Endodermal cell (in vitro differentiated cells): ENCODE data around the gene ADH5. TPM values are rescaled to one million over a fixed set of nuclear protein-coding genes. Genes with fewer than 3 reads are reported as not detected.

Experiments used
- DNase-seq: peaks from one replicate; pipeline ENCODE4 v3.0.0-alpha.2; 2017
- H3K27ac ChIP-seq: 2 replicates; pipeline ENCODE4 v1.5.1; 2013; ENCODE audit warnings: mild to moderate bottlenecking, low read depth, low read length, moderate library complexity
- H3K27me3 ChIP-seq: 2 replicates; pipeline ENCODE4 v1.6.1; 2013; ENCODE audit warnings: mild to moderate bottlenecking, low read length, moderate library complexity; ENCODE audit not compliant: insufficient read depth, control insufficient read depth, poor library complexity, severe bottlenecking
- H3K36me3 ChIP-seq: 2 replicates; pipeline ENCODE4 v1.7.0; 2013; ENCODE audit warnings: mild to moderate bottlenecking, low read length, moderate library complexity; ENCODE audit not compliant: control insufficient read depth, insufficient read depth
- H3K4me1 ChIP-seq: one replicate; pipeline ENCODE4 v1.7.0; 2013; ENCODE audit warnings: low read length; ENCODE audit not compliant: control insufficient read depth, insufficient read depth
- H3K4me3 ChIP-seq: 2 replicates; pipeline ENCODE4 v1.5.1; 2013; ENCODE audit warnings: mild to moderate bottlenecking, low read length, moderate library complexity
- H3K9ac ChIP-seq: 2 replicates; pipeline ENCODE4 v1.6.1; 2013; ENCODE audit warnings: mild to moderate bottlenecking, low read length, moderate library complexity; ENCODE audit not compliant: poor library complexity, severe bottlenecking; ENCODE audit errors: extremely low read depth
- H3K9me3 ChIP-seq: 2 replicates; pipeline ENCODE4 v1.6.1; 2013; ENCODE audit warnings: mild to moderate bottlenecking, low read length, moderate library complexity; ENCODE audit not compliant: control insufficient read depth
- H3K27ac Mint-ChIP-seq: 2 replicates; pipeline ENCODE4 v1.8.0; 2020; ENCODE audit warnings: mixed read lengths
- H3K27me3 Mint-ChIP-seq: 2 replicates; pipeline ENCODE4 v1.8.0; 2021; ENCODE audit warnings: mild to moderate bottlenecking, mixed read lengths; ENCODE audit not compliant: insufficient read depth
- H3K36me3 Mint-ChIP-seq: 2 replicates; pipeline ENCODE4 v1.8.0; 2020; ENCODE audit warnings: low read depth, mixed read lengths
- H3K4me1 Mint-ChIP-seq: 2 replicates; pipeline ENCODE4 v1.8.0; 2020; ENCODE audit warnings: mixed read lengths
- H3K4me3 Mint-ChIP-seq: 2 replicates; pipeline ENCODE4 v1.8.0; 2020; ENCODE audit warnings: mild to moderate bottlenecking, moderate library complexity, mixed read lengths
- H3K9me3 Mint-ChIP-seq: 2 replicates; pipeline ENCODE4 v1.8.0; 2020; ENCODE audit warnings: mild to moderate bottlenecking, mixed read lengths
- WGBS, 2 experiments: methylation state at CpG; one replicate each; pipeline versions ENCODE4 v1.1.5 to v1.1.7; 2013; ENCODE audit warnings: missing lambda C conversion rate in 2 of 2, mixed read lengths in 1 of 2; ENCODE audit not compliant: insufficient coverage in 1 of 2, insufficient read length in 1 of 2; 5-methylcytosine and 5-hydroxymethylcytosine counted together
- total RNA-seq, 2 donors: library from RNA; stranded (reverse); fragmentation: NEBNext Ultra II Directional in 1 of 2; extraction: Animal tissue kit (Norgen Biotek cat#: 25700) in 1 of 2; gene quantifications; 2 replicates in 1 of 2; 3 replicates in 1 of 2; pipeline ENCODE4 v1.2.1, GENCODE V29; 2021
- TF ChIP-seq, protein P1 (sequence below): fragments of 200-600 bp; sonication (generic); conservative IDR thresholded peaks from 2 replicates; pipeline ENCODE4 v1.5.0; 2021; ENCODE audit warnings: antibody characterized with exemption, mild to moderate bottlenecking

Gene ADH5
- total RNA-seq, 2 donors from 2014 or later: 272 to 317 TPM

- no peaks in the 10 kb centered on the region for H3K27me3 Mint-ChIP-seq
- DNase-seq: no peak
- H3K4me1 Mint-ChIP-seq: no peaks in the 10 kb centered on the region
- no peaks in the 10 kb centered on the region for H3K27me3 ChIP-seq
- peaks cover 90% of the 10 kb centered on the region for H3K36me3 Mint-ChIP-seq
- no peak overlapping the region for H3K9ac ChIP-seq
- TF ChIP-seq, protein P1, sequence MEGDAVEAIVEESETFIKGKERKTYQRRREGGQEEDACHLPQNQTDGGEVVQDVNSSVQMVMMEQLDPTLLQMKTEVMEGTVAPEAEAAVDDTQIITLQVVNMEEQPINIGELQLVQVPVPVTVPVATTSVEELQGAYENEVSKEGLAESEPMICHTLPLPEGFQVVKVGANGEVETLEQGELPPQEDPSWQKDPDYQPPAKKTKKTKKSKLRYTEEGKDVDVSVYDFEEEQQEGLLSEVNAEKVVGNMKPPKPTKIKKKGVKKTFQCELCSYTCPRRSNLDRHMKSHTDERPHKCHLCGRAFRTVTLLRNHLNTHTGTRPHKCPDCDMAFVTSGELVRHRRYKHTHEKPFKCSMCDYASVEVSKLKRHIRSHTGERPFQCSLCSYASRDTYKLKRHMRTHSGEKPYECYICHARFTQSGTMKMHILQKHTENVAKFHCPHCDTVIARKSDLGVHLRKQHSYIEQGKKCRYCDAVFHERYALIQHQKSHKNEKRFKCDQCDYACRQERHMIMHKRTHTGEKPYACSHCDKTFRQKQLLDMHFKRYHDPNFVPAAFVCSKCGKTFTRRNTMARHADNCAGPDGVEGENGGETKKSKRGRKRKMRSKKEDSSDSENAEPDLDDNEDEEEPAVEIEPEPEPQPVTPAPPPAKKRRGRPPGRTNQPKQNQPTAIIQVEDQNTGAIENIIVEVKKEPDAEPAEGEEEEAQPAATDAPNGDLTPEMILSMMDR: no peak
- H3K9me3 ChIP-seq: no peaks in the 10 kb centered on the region
- peaks cover 94% of the 10 kb centered on the region for H3K36me3 ChIP-seq
- no peaks in the 10 kb centered on the region for H3K9me3 Mint-ChIP-seq
- WGBS, 2 experiments: 97% methylated on average over 4 of the region's 4 CpGs; no CpG with 5 or more reads in 1 of the 2 experiments
- H3K4me1 ChIP-seq: no peaks in the 10 kb centered on the region
- H3K27ac Mint-ChIP-seq: no peak overlapping the region
- H3K4me3 ChIP-seq: no peak overlapping the region
- no peak overlapping the region for H3K4me3 Mint-ChIP-seq
- no peak overlapping the region for H3K27ac ChIP-seq
Measured at GRCh38 chr4:99077177-99077576, 11.4 kb downstream of the ADH5 start.

DNA sequence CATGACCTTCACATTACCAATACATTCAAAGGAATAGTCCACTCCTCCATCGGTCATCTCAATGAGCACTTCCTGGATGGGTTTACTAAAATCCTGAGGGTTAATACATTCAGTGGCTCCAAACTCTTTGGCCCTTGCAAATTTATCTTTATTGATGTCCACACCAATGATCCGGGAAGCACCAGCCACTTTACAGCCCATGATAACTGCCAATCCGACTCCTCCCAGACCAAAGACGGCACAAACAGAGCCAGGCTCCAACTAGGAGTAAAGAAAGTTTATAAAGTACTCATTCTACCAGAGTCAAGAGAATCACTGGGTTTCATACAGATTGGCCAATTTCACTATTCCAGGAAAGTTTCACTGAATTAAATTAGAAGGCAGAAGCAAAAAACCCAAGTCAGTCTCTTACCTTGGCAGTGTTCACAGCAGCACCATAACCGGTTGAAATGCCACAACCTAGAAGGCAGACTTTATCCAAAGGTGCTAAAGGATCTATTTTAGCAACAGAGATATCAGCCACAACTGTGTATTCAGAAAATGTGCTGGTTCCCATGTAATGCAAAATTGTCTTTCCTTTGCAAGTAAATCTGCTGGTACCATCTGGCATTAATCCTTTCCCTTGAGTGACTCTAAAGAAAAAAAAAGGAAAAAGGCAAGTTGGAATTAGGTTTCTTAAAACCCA is 12.2 kb downstream of the ADH5 start:
- no peak overlapping the region for H3K27ac Mint-ChIP-seq
- no peak overlapping the region for H3K4me3 Mint-ChIP-seq
- no peaks in the 10 kb centered on the region for H3K4me1 Mint-ChIP-seq
- Histone ChIP-seq H3K36me3 (peaks cover 94% of the 10 kb centered on the region), H3K27ac (no peak overlapping the region), H3K9ac (no peak overlapping the region), H3K4me1 (no peaks in the 10 kb centered on the region), H3K27me3 (no peaks in the 10 kb centered on the region), H3K9me3 (no peaks in the 10 kb centered on the region), H3K4me3 (no peak overlapping the region)
- H3K36me3 Mint-ChIP-seq: peaks cover 90% of the 10 kb centered on the region
- DNase-seq: no peak
- no peaks in the 10 kb centered on the region for H3K27me3 Mint-ChIP-seq
- 91 to 97% methylated on average over 4 to 5 of the region's 5 CpGs for WGBS, 2 experiments
- H3K9me3 Mint-ChIP-seq: no peaks in the 10 kb centered on the region
- TF ChIP-seq, protein P1: no peak

DNA sequence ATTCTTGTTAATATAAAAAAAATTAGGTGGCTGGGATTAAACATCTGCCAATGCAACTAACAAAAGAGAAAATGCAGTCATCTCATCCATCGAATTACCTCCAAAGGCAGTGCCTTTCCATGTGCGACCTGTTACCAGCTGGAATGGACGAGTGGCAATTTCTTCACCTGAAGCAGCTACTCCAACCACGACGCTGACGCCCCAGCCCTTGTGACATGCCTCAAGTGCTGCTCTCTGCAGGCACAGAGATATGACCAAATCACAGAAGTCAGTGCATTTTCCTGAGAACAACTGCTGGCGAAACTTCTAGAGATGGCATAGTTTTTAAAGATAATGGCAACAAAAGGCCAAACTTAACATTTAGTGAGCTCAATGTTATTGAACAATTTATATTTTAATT is 13.8 kb downstream of the ADH5 start:
- Histone ChIP-seq H3K9me3 (no peaks in the 10 kb centered on the region), H3K4me1 (no peaks in the 10 kb centered on the region), H3K27ac (no peak overlapping the region), H3K27me3 (no peaks in the 10 kb centered on the region), H3K9ac (no peak overlapping the region), H3K36me3 (peaks cover 94% of the 10 kb centered on the region), H3K4me3 (no peak overlapping the region)
- H3K4me1 Mint-ChIP-seq: no peaks in the 10 kb centered on the region
- H3K27me3 Mint-ChIP-seq: no peaks in the 10 kb centered on the region
- H3K9me3 Mint-ChIP-seq: no peaks in the 10 kb centered on the region
- WGBS, 2 experiments: 92 to 95% methylated on average over 7 of the region's 7 CpGs
- TF ChIP-seq, protein P1: no peak
- H3K4me3 Mint-ChIP-seq: no peak overlapping the region
- peaks cover 83% of the 10 kb centered on the region for H3K36me3 Mint-ChIP-seq
- DNase-seq: no peak
- H3K27ac Mint-ChIP-seq: no peak overlapping the region
